Large intestine (tissue), 3 donors: ENCODE data around the gene MYCN. TPM values are rescaled to one million over a fixed set of nuclear protein-coding genes. Genes with fewer than 3 reads are reported as not detected.
"Not testable (repeated sequence)": the region's sequence is repeated elsewhere in the genome, so short reads cannot be mapped to it uniquely, and the experiment has no call there.

ENCODE experiments used
- DNase-seq, 2 donors: peaks; one replicate each; pipeline versions ENCODE4 v3.0.0 to v3.0.0-alpha.2; 2013
- H3K27ac ChIP-seq: one replicate; pipeline ENCODE4 v1.5.1; 2013; ENCODE audit warnings: low read length
- H3K27me3 ChIP-seq: 2 replicates; pipeline ENCODE4 v1.6.1; 2013; ENCODE audit warnings: low read length; ENCODE audit not compliant: control insufficient read depth, insufficient read depth
- H3K36me3 ChIP-seq: 2 replicates; pipeline ENCODE4 v1.6.1; 2013; ENCODE audit warnings: low read length; ENCODE audit not compliant: control insufficient read depth, insufficient read depth
- H3K4me1 ChIP-seq: one replicate; pipeline ENCODE4 v1.6.1; 2013; ENCODE audit warnings: low read length; ENCODE audit not compliant: control insufficient read depth, insufficient read depth
- H3K4me3 ChIP-seq: one replicate; pipeline ENCODE4 v1.5.1; 2013; ENCODE audit warnings: low read length
- H3K9me3 ChIP-seq: one replicate; pipeline ENCODE4 v1.6.1; 2013; ENCODE audit warnings: mild to moderate bottlenecking, low read depth, low read length, moderate library complexity; ENCODE audit not compliant: control insufficient read depth
- WGBS: methylation state at CpG from one replicate; pipeline ENCODE4 v1.1.5; 2013; ENCODE audit warnings: low lambda C conversion rate; ENCODE audit not compliant: insufficient coverage; 5-methylcytosine and 5-hydroxymethylcytosine counted together
- polyA plus RNA-seq: library from polyadenylated mRNA; unstranded; fragments of 120-200 nt; gene quantifications from one replicate; pipeline ENCODE4 v1.2.1, GENCODE V29; 2013

The MYCN gene
- polyA plus RNA-seq, 1 donor, result 17.9 TPM

- Histone ChIP-seq H3K4me3 (no peak overlapping the region), H3K9me3 (peaks cover 3% of the 10 kb centered on the region), H3K4me1 (peaks cover 7% of the 10 kb centered on the region), H3K27ac (no peak overlapping the region), H3K36me3 (no peaks in the 10 kb centered on the region), H3K27me3 (no peaks in the 10 kb centered on the region)
- no peak for DNase-seq
- WGBS, result 100% methylated on average over 2 of the region's 4 CpGs
Observed at GRCh38 chr2:15897431-15898098, 42.8 kb upstream of the MYCN start.

GRCh38 chr2:15899327-15899612 is 41.1 kb upstream of the MYCN start:
- Histone ChIP-seq H3K4me3 (no peak overlapping the region), H3K27me3 (no peaks in the 10 kb centered on the region), H3K9me3 (peaks cover 3% of the 10 kb centered on the region), H3K36me3 (no peaks in the 10 kb centered on the region), H3K4me1 (peaks cover 7% of the 10 kb centered on the region), H3K27ac (no peak overlapping the region)
- WGBS, result 100% methylated on average over 2 of the region's 2 CpGs
- no peak for DNase-seq

GRCh38 chr2:15899751-15900493 is 40.4 kb upstream of the MYCN start:
- Histone ChIP-seq H3K4me1 (peaks cover 7% of the 10 kb centered on the region), H3K4me3 (no peak overlapping the region), H3K27ac (no peak overlapping the region), H3K9me3 (peaks cover 3% of the 10 kb centered on the region), H3K36me3 (no peaks in the 10 kb centered on the region), H3K27me3 (no peaks in the 10 kb centered on the region)
- WGBS, result 94% methylated on average over 2 of the region's 6 CpGs
- no peak for DNase-seq

- no peak overlapping the region for H3K27ac ChIP-seq
- no peaks in the 10 kb centered on the region for H3K36me3 ChIP-seq
- DNase-seq, result no peak
- no peak overlapping the region for H3K4me3 ChIP-seq
- H3K9me3 ChIP-seq, result peaks cover 3% of the 10 kb centered on the region
- H3K27me3 ChIP-seq, result no peaks in the 10 kb centered on the region
- WGBS, result 100% methylated on average over 3 of the region's 5 CpGs
- peaks cover 3% of the 10 kb centered on the region for H3K4me1 ChIP-seq
Observed at GRCh38 chr2:15901095-15901807, 39.1 kb upstream of the MYCN start.

- H3K36me3 ChIP-seq, result no peaks in the 10 kb centered on the region
- DNase-seq, result no peak
- no CpG with 5 or more reads among the region's 3 CpGs for WGBS
- no peaks in the 10 kb centered on the region for H3K27me3 ChIP-seq
- no peaks in the 10 kb centered on the region for H3K4me1 ChIP-seq
- H3K9me3 ChIP-seq, result peaks cover 3% of the 10 kb centered on the region
- H3K27ac ChIP-seq, result no peak overlapping the region
- H3K4me3 ChIP-seq, result no peak overlapping the region
Observed at GRCh38 chr2:15901808-15902130, 38.6 kb upstream of the MYCN start.

GRCh38 chr2:15903910-15904309 is 36.4 kb upstream of the MYCN start:
- not testable (repeated sequence) for H3K9me3 ChIP-seq, H3K27me3 ChIP-seq, H3K4me1 ChIP-seq, H3K4me3 ChIP-seq, DNase-seq, H3K27ac ChIP-seq, H3K36me3 ChIP-seq
- WGBS, result no CpG with 5 or more reads among the region's 3 CpGs

- H3K27me3 ChIP-seq, result no peaks in the 10 kb centered on the region
- H3K4me1 ChIP-seq, result no peaks in the 10 kb centered on the region
- H3K27ac ChIP-seq, result no peak overlapping the region
- no peak for DNase-seq
- H3K9me3 ChIP-seq, result peaks cover 3% of the 10 kb centered on the region
- H3K4me3 ChIP-seq, result no peak overlapping the region
- H3K36me3 ChIP-seq, result no peaks in the 10 kb centered on the region
Observed at GRCh38 chr2:15905267-15905645, 35.1 kb upstream of the MYCN start.

GRCh38 chr2:15905986-15906491 is 34.3 kb upstream of the MYCN start:
- H3K36me3 ChIP-seq, result no peaks in the 10 kb centered on the region
- H3K27ac ChIP-seq, result no peak overlapping the region
- H3K27me3 ChIP-seq, result no peaks in the 10 kb centered on the region
- no peak overlapping the region for H3K4me3 ChIP-seq
- DNase-seq, result no peak
- no peaks in the 10 kb centered on the region for H3K4me1 ChIP-seq
- 95% methylated on average over 4 of the region's 6 CpGs for WGBS
- peaks cover 2% of the 10 kb centered on the region for H3K9me3 ChIP-seq

GRCh38 chr2:15906778-15907177 is 33.6 kb upstream of the MYCN start:
- Histone ChIP-seq H3K36me3 (no peaks in the 10 kb centered on the region), H3K4me1 (no peaks in the 10 kb centered on the region), H3K27ac (no peak overlapping the region), H3K9me3 (no peaks in the 10 kb centered on the region), H3K27me3 (no peaks in the 10 kb centered on the region), H3K4me3 (no peak overlapping the region)
- no peak for DNase-seq
- WGBS, result no CpG with 5 or more reads among the region's 5 CpGs

- WGBS, result 100% methylated on average over 1 of the region's 2 CpGs
- Histone ChIP-seq H3K27me3 (no peaks in the 10 kb centered on the region), H3K9me3 (no peaks in the 10 kb centered on the region), H3K4me1 (no peaks in the 10 kb centered on the region), H3K36me3 (no peaks in the 10 kb centered on the region), H3K27ac (no peak overlapping the region), H3K4me3 (no peak overlapping the region)
- DNase-seq, result no peak
Observed at GRCh38 chr2:15907461-15908324, 32.7 kb upstream of the MYCN start.
